Endothelial cell (in vitro differentiated cells): ENCODE results near the gene SLC19A1. TPM values are rescaled to one million over a fixed set of nuclear protein-coding genes. Genes with fewer than 3 reads are reported as not detected.

Experiments used
- DNase-seq: peaks from one replicate; pipeline ENCODE4 v3.0.0; 2021; ENCODE audit warnings: low spot score
- H3K27ac Mint-ChIP-seq: one replicate; pipeline ENCODE4 v1.8.0; 2021; ENCODE audit warnings: mixed read lengths, inconsistent platforms; ENCODE audit not compliant: unreplicated experiment
- H3K27me3 Mint-ChIP-seq: one replicate; pipeline ENCODE4 v1.8.0; 2021; ENCODE audit warnings: mild to moderate bottlenecking, moderate library complexity, mixed read lengths, inconsistent platforms; ENCODE audit not compliant: unreplicated experiment
- H3K36me3 Mint-ChIP-seq: one replicate; pipeline ENCODE4 v1.8.0; 2021; ENCODE audit warnings: mild to moderate bottlenecking, low read depth, mixed read lengths, inconsistent platforms; ENCODE audit not compliant: unreplicated experiment
- H3K4me1 Mint-ChIP-seq: one replicate; pipeline ENCODE4 v1.8.0; 2021; ENCODE audit warnings: mild to moderate bottlenecking, mixed read lengths, inconsistent platforms; ENCODE audit not compliant: unreplicated experiment
- H3K4me3 Mint-ChIP-seq: one replicate; pipeline ENCODE4 v1.8.0; 2021; ENCODE audit warnings: mild to moderate bottlenecking, mixed read lengths, inconsistent platforms; ENCODE audit not compliant: unreplicated experiment
- H3K9me3 Mint-ChIP-seq: one replicate; pipeline ENCODE4 v1.8.0; 2021; ENCODE audit warnings: mixed read lengths, inconsistent platforms; ENCODE audit not compliant: unreplicated experiment
- total RNA-seq: library from RNA; stranded (reverse); fragmentation: NEBNext Ultra II Directional; extraction: Animal tissue kit (Norgen Biotek cat#: 25700); gene quantifications from one replicate; pipeline ENCODE4 v1.2.1, GENCODE V29; 2021; ENCODE audit not compliant: unreplicated experiment
- TF ChIP-seq, protein P1 (sequence below): fragments of 200-600 bp; sonication (generic); IDR thresholded peaks from one replicate; pipeline ENCODE4 v1.5.0; 2021; ENCODE audit warnings: antibody characterized with exemption; ENCODE audit not compliant: unreplicated experiment

Gene SLC19A1
- total RNA-seq, 1 donor from 2014 or later: 27.1 TPM

GRCh38 chr21:45470087-45470515, 72.1 kb downstream of the SLC19A1 start:
- no peak for DNase-seq
- H3K4me3 Mint-ChIP-seq: peak overlapping the region; percentile 5
- H3K9me3 Mint-ChIP-seq: no peaks in the 10 kb centered on the region

GRCh38 chr21:45469273-45470086, 72.8 kb downstream of the SLC19A1 start:
- no peak overlapping the region for H3K27ac Mint-ChIP-seq
- H3K36me3 Mint-ChIP-seq: peaks cover 10% of the 10 kb centered on the region
- DNase-seq: no peak
- peaks cover 8% of the 10 kb centered on the region for H3K4me1 Mint-ChIP-seq
- no peak overlapping the region for H3K4me3 Mint-ChIP-seq
- H3K9me3 Mint-ChIP-seq: no peaks in the 10 kb centered on the region
- peaks cover 4% of the 10 kb centered on the region for H3K27me3 Mint-ChIP-seq
- TF ChIP-seq, protein P1, sequence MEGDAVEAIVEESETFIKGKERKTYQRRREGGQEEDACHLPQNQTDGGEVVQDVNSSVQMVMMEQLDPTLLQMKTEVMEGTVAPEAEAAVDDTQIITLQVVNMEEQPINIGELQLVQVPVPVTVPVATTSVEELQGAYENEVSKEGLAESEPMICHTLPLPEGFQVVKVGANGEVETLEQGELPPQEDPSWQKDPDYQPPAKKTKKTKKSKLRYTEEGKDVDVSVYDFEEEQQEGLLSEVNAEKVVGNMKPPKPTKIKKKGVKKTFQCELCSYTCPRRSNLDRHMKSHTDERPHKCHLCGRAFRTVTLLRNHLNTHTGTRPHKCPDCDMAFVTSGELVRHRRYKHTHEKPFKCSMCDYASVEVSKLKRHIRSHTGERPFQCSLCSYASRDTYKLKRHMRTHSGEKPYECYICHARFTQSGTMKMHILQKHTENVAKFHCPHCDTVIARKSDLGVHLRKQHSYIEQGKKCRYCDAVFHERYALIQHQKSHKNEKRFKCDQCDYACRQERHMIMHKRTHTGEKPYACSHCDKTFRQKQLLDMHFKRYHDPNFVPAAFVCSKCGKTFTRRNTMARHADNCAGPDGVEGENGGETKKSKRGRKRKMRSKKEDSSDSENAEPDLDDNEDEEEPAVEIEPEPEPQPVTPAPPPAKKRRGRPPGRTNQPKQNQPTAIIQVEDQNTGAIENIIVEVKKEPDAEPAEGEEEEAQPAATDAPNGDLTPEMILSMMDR: no peak

More at GRCh38 chr21:45470087-45470515, 72.1 kb downstream of the SLC19A1 start:
- TF ChIP-seq, protein P1: no peak
- no peak overlapping the region for H3K27ac Mint-ChIP-seq
- H3K4me1 Mint-ChIP-seq: peaks cover 7% of the 10 kb centered on the region
- peaks cover 4% of the 10 kb centered on the region for H3K27me3 Mint-ChIP-seq
- peaks cover 10% of the 10 kb centered on the region for H3K36me3 Mint-ChIP-seq

GRCh38 chr21:45468971-45469272, 73.3 kb downstream of the SLC19A1 start:
- TF ChIP-seq, protein P1: no peak
- DNase-seq: no peak
- no peaks in the 10 kb centered on the region for H3K9me3 Mint-ChIP-seq
- no peak overlapping the region for H3K27ac Mint-ChIP-seq
- H3K27me3 Mint-ChIP-seq: peaks cover 1% of the 10 kb centered on the region
- H3K36me3 Mint-ChIP-seq: peaks cover 4% of the 10 kb centered on the region
- H3K4me1 Mint-ChIP-seq: peaks cover 8% of the 10 kb centered on the region
- H3K4me3 Mint-ChIP-seq: no peak overlapping the region

- no peak for DNase-seq
- H3K27ac Mint-ChIP-seq: no peak overlapping the region
- no peak overlapping the region for H3K4me3 Mint-ChIP-seq
- TF ChIP-seq, protein P1: no peak
- H3K4me1 Mint-ChIP-seq: peaks cover 8% of the 10 kb centered on the region
- H3K27me3 Mint-ChIP-seq: peaks cover 1% of the 10 kb centered on the region
- no peaks in the 10 kb centered on the region for H3K9me3 Mint-ChIP-seq
- peaks cover 4% of the 10 kb centered on the region for H3K36me3 Mint-ChIP-seq
Observed at GRCh38 chr21:45468051-45468970, 73.9 kb downstream of the SLC19A1 start.
